ENCODE measurements around the gene KEAP1.
"Not testable (repeated sequence)": the region's sequence is repeated elsewhere in the genome, so short reads cannot be mapped to it uniquely, and the experiment has no call there.

Gene KEAP1

DNA sequence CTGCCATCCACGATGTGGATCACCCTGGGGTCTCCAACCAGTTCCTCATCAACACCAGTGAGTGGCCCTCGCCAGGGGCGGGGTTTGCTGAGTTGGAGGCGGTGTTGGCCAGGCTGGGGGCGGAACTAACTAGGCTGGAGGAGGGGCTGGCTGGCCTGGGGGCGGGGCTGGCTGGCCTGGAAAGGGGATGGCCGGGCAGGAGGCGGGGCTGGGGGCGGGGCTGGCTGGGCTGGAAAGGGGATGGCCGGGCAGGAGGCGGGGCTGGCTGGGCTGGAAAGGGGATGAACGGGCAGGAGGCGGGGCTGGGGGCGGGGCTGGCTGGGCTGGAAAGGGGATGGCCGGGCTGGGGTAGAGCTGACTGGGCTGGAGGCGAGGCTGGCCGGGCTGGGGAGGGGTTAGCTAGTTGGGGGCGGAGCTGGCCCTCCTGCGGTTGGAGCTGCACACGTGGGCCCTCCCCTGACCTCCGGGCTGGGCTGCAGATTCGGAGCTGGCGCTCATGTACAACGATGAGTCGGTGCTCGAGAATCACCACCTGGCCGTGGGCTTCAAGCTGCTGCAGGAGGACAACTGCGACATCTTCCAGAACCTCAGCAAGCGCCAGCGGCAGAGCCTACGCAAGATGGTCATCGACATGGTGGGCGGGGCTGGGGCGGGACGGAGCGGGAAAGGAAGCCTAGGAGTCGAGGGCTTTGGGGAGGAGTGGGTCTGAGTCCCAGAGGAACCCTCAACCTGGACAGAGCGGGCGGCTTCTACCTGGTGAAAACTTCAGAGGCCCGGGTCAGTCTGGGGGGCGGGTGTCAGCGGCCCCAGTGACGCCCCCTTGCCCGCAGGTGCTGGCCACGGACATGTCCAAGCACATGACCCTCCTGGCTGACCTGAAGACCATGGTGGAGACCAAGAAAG is 41.9 kb downstream of the KEAP1 start:
- no peak for DNase-seq (ENCODE audit: low read depth, low spot score)
- H3K4me3 ChIP-seq (ENCODE audit: low read length): no peak overlapping the region

DNA sequence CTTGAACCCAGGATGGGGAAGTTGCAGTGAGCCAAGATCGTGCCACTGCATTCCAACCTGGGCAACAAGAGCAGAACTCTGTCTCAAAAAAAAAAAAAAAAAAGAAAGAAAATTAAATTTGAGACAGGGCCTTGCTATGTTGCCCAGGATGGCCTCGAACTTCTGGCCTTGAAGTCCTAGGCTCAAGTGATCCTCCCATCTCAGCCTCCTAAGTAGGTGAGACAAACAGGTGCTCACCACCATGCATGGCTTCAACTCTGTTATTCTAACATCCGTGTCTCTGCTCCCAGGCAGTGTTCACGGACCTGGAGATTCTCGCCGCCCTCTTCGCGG is 42.5 kb downstream of the KEAP1 start:
- no peak for DNase-seq (ENCODE audit: low read depth, low spot score)
- no peak overlapping the region for H3K4me3 ChIP-seq (ENCODE audit: low read length)

DNA sequence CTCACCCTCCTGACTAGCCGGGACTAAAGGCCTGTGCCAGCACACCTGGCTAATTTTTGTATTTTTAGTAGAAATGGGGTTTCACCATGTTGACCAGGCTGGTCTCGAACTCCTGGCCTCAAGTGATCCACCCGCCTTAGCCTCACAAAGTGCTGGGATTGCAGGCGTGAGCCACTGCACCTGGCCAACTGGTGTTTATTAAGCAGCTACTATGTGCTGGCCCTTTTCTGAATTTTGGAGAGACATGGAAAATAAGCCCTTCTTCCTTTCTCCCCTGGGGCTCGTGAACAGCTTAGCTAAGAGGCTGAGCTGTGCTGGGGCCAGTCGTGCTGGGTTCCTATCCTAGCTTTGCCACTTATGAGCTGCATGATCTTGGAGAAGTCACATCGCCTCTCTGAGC is 44.4 kb downstream of the KEAP1 start:
- not testable (repeated sequence) for DNase-seq (ENCODE audit: low read depth, low spot score); H3K4me3 ChIP-seq (ENCODE audit: low read length)

DNA sequence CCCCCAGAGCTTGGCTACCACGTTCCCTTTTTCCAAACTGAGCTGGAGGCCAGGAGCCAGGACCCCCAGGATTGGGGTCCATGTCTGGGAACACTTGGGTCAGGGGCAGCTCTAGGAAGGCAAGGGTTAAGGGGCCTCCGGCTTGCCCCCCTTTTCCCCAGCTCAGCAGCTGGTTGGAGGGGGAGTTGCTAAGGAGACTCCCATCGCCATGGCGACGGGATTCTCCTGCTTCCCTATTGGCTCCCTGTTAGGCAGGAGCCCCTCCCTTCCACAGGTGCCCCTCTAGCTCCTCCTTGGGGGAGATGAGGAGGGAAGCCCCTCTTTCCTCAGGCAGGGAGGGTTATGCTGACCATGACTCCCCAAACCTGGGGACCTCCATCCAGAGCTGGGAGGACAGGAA is 48.9 kb downstream of the KEAP1 start:
- no peak overlapping the region for H3K4me3 ChIP-seq (ENCODE audit: low read length)
- peak; percentile 35 for DNase-seq (ENCODE audit: low read depth, low spot score)

DNA sequence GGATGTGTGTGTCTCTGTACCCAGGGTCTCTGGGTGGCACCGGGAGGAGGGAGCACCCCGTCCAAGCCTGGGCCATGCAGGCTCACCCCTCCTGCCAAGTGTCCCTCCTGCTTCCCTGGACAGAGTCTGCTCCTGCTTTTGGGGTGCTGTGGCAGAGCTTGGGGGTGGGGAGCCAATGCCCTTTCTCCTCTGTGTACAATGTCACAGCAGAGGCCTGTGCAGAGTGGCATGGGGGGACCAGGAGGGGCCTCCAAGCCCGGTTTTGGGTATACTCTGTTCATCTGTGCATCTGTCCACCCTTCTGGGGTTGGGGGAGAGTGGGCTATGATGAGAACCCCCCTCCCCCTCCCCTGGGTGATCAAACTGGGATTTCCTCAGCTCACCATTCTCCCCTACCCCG is 49.3 kb downstream of the KEAP1 start:
- no peak for DNase-seq (ENCODE audit: low read depth, low spot score)
- no peak overlapping the region for H3K4me3 ChIP-seq (ENCODE audit: low read length)

DNA sequence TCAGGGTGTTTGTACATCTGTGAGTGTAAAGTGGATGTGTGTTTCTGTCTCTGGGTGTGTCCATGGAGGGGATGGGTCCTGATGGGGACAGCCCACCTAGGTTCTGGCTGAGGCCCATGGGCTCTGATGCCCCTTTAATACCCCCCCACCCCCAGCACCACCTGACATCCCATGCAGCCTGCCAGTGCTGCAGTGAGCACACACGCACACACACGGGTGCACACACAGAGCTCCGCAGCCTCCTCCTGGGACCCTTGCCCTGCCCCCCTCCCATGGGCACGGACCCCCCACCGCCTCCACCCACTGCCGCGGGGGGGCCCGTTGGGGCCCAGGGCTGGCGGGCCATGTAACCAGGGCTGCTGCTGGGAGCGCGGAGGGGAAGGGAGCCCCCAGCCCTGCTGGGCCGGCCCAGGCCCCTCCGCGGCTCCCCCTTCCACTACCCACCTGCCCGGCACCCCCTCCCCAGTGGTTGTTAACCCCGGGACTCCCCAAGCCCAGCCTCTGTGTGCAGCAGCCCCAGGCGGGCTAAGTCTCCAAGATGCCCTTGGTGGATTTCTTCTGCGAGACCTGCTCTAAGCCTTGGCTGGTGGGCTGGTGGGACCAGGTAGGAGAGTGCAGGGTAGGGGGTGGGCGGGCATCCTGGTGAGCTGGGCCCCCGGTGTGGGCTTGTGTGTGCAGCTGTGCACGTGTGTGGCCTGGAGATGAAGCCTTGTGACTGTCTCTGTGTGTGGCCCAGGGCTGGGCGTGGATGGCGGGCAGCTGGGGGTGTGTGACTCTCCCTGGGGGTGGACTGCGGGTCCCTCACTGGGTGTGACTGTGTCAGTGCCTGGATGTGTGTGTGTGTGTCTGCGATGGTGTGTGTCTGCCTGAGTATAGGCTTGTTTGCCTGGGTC is 50.2 kb downstream of the KEAP1 start:
- DNase-seq (ENCODE audit: low read depth, low spot score): no peak
- H3K4me3 ChIP-seq (ENCODE audit: low read length): no peak overlapping the region

DNA sequence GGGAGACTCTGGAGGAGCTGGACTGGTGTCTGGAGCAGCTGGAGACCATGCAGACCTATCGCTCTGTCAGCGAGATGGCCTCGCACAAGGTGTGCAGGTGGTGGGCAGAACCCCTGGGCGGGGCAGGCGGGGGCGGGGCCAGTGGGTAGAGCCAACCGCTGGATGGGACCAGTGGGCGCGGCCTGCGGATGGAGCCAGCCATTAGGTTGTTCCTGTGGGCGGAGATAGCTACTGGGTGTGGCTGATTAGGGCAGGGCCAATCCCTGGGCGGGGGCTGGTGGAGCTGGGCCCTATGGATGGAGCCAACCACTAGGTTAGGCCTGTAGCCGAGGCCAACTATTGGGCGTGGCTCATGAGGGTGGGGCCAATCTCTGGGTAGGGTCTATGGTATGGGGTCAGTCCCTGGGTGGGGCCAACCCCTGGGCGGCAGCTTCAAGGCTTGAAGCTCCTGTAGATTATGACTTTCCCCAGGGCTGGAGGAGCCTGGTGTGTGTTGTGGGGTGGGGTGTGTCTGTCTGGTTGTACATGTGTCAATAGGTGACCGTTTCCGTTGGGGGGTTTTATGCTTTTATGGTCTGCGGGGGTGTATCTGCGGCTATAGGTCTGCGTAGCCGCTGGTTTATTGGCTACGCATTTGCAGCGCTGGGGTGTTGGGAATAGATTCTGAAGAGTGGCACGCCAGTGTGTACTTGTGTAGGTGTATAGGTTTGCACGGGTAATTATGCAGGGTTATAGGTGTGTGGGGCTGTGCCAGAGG is 52.1 kb downstream of the KEAP1 start:
- peak; percentile 22 for DNase-seq (ENCODE audit: low read depth, low spot score)
- H3K4me3 ChIP-seq (ENCODE audit: low read length): no peak overlapping the region

DNA sequence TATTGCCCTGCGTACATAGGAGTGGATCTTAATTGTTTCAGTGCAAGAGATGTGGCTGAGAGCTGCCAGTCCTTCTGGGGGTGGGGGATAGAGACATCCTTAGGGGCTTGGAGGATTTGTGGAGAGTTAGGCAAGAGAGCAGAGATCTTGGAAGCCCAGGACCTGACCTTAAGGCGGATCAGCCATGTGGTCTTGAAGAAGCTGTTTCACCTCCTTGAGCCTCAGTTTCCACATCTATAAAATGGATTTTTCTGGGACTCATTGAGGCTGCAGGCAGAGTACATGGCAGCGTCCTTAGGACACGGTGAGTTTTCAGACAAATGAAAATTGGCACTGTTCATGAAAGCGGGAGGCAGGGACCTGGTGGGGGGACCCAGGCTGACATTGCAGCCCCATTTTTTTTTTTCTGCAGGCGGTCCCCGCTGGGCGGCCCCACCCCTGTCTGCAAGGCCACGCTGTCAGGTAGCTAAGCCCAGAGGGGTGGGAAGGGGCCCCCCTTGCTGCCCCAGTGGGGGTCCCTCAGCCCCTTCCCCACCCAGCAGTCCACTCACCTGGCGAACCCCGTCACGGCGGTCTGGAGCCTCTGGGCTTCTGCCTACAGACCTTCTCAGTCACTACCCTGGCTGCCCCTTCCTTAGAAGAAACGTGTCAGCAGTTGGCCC is 52.8 kb downstream of the KEAP1 start:
- no peak for DNase-seq (ENCODE audit: low read depth, low spot score)
- H3K4me3 ChIP-seq (ENCODE audit: low read length): no peak overlapping the region

DNA sequence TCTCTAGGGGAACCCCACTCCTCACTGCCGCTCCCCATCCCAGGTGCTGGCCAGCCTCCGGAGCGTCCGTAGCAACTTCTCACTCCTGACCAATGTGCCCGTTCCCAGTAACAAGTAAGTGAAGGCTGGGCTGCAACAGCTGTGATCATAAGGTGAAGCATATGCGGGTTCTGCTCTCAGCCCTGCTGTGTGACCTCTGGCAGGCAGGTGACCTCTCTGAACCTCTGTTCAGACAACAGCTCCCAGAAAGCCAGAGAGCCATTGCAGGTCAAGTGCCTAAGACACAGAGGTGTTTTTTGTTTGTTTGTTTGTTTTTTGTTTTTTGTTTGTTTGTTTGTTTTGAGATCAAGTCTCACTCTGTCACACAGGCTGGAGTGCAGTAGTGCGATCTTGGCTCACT is 54.1 kb downstream of the KEAP1 start:
- no peak overlapping the region for H3K4me3 ChIP-seq (ENCODE audit: low read length)
- no peak for DNase-seq (ENCODE audit: low read depth, low spot score)

DNA sequence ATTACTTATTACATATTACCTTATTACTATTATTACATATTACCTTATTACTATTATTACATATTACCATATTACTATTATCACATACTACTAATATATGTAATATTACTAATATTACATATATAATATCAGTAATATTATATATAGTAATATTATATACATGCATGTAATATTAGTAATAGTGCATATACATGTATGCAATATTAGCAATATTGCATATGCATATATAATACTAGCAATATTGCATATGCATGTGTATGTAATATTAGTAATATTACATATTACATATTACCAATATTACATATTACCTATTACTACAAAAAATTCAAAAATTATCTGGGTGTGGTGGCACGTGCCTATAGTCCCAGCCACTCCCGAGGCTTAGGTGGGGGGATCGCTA is 60.5 kb downstream of the KEAP1 start:
- DNase-seq (ENCODE audit: low read depth, low spot score): no peak
- H3K4me3 ChIP-seq (ENCODE audit: low read length): no peak overlapping the region

DNA sequence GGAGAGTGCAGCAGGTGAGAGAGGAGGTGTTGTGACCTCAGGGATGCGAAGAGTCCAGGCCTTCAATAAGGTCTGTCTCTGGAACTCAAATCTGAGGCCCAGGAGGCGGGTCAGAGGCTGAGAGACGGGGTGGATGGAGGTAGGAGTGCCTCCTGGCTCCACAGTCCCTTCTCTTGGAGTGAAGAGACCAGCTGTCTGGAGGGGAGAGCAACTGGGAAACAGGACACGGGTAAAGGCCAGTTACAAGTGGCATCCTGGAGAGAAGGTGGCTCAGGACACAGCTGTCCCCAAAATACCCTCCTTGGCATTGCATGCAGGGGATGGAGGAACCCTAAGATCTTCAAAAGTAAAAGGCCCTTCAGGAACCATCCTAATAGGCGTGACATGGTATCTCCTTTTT is 63.6 kb downstream of the KEAP1 start:
- DNase-seq (ENCODE audit: low read depth, low spot score): no peak
- no peak overlapping the region for H3K4me3 ChIP-seq (ENCODE audit: low read length)

Data from Jurkat, Clone E6-1 (cell line).